GM12878 (cell line): Measurements from ENCODE around the gene DNAJB2. TPM values are rescaled to one million over a fixed set of nuclear protein-coding genes. Genes with fewer than 3 reads are reported as not detected.

Source experiments
- ASH2L ChIP-seq: fragments of 300-600, 200-600 bp; sonication (generic); IDR thresholded peaks from 2 replicates; pipeline ENCODE4 v1.6.1; 2017; ENCODE audit warnings: low read depth, mild to moderate bottlenecking, borderline replicate concordance
- BACH1 ChIP-seq: fragments of 450-650 bp; IDR thresholded peaks from 2 replicates; pipeline ENCODE4 v1.6.1; 2017; ENCODE audit warnings: mild to moderate bottlenecking, borderline replicate concordance
- CBX3 ChIP-seq: fragments of 200-600 bp; sonication (generic); IDR thresholded peaks from 2 replicates; pipeline ENCODE4 v1.6.1; 2016; ENCODE audit warnings: low read depth, borderline replicate concordance
- CREB1 ChIP-seq: IDR thresholded peaks from 2 replicates; pipeline ENCODE4 v1.6.1; 2012; ENCODE audit warnings: low read depth, mild to moderate bottlenecking, inconsistent platforms
- EGR1 ChIP-seq, 2 experiments: IDR thresholded peaks; 1 replicate in 1 of 2; 2 replicates in 1 of 2; pipeline ENCODE4 v1.6.1; 2011 to 2012; ENCODE audit warnings: low read depth in 2 of 2, low read length in 2 of 2, borderline replicate concordance in 1 of 2, mild to moderate bottlenecking in 1 of 2, moderate library complexity in 1 of 2
- IRF4 ChIP-seq: IDR thresholded peaks from 2 replicates; pipeline ENCODE4 v1.6.1; 2011; ENCODE audit warnings: low read depth, low read length
- JUND ChIP-seq: IDR thresholded peaks from 2 replicates; pipeline ENCODE4 v1.6.1; 2012; ENCODE audit warnings: low read depth, mild to moderate bottlenecking, low read length, improper control_type of control experiment, moderate library complexity
- MEF2A ChIP-seq: IDR thresholded peaks from 2 replicates; pipeline ENCODE4 v1.6.1; 2011; ENCODE audit warnings: low read depth, mild to moderate bottlenecking, low read length, moderate library complexity; ENCODE audit not compliant: insufficient read depth
- MTA3 ChIP-seq: IDR thresholded peaks from 2 replicates; pipeline ENCODE4 v1.6.1; 2012; ENCODE audit warnings: low read length, inconsistent platforms, borderline replicate concordance
- MXI1 ChIP-seq: fragments of 150-350 bp; IDR thresholded peaks from 2 replicates; pipeline ENCODE4 v1.6.1; 2011; ENCODE audit warnings: low read depth, mild to moderate bottlenecking, inconsistent platforms, low read length, improper control_type of control experiment
- NR2F1 ChIP-seq: fragments of 450-650 bp; conservative IDR thresholded peaks from 2 replicates; pipeline ENCODE4 v1.6.1; 2017; ENCODE audit warnings: mild to moderate bottlenecking
- RBBP5 ChIP-seq: fragments of 200-600 bp; sonication (generic); conservative IDR thresholded peaks from 2 replicates; pipeline ENCODE4 v1.6.1; 2016
- SIN3A ChIP-seq: IDR thresholded peaks from 2 replicates; pipeline ENCODE4 v1.6.1; 2012; ENCODE audit warnings: low read depth, low read length, improper control_type of control experiment
- SREBF1 ChIP-seq: IDR thresholded peaks from 2 replicates; pipeline ENCODE4 v1.6.1; 2012; ENCODE audit warnings: mild to moderate bottlenecking, low read length
- SREBF2 ChIP-seq: IDR thresholded peaks from 2 replicates; pipeline ENCODE4 v1.6.1; 2012; ENCODE audit warnings: mild to moderate bottlenecking, low read length
- ZNF384 ChIP-seq: IDR thresholded peaks from 2 replicates; pipeline ENCODE4 v1.6.1; 2012; ENCODE audit warnings: low read depth, mild to moderate bottlenecking, low read length, improper control_type of control experiment, borderline replicate concordance
- polyA plus RNA-seq, 11 experiments: library from polyadenylated mRNA; depleted of rRNA in 4 of 11; unstranded in 6 of 11; stranded (reverse) in 5 of 11; fragments of >200 nt; fragmentation: Nextera tagmentation in 4 of 11; fragmentation: Illumina TruSeq in 1 of 11; extraction: Ambion mirVana in 4 of 11; extraction: Trizol in 1 of 11; gene quantifications; 1 replicate in 1 of 11; 2 replicates in 10 of 11; pipeline versions ENCODE4 v1.2.1 to v1.2.3, GENCODE V29; 2011 to 2016; ENCODE audit warnings: inconsistent platforms in 2 of 11, missing spikeins in 2 of 11, low read depth in 1 of 11
- total RNA-seq, 4 experiments: library from RNA; depleted of rRNA in 3 of 4; stranded (reverse); fragments of >200 nt in 3 of 4; fragmentation: Illumina TruSeq in 1 of 4; extraction: Trizol in 1 of 4; gene quantifications; 2 replicates each; pipeline versions ENCODE4 v1.2.1 to v1.2.3, GENCODE V29; 2013 to 2021
- TF ChIP-seq, protein P1 (sequence below): fragments of 150-350 bp; IDR thresholded peaks from 2 replicates; pipeline ENCODE4 v1.6.1; 2016; ENCODE audit warnings: low read depth, low read length
- TF ChIP-seq, protein P2 (sequence below): IDR thresholded peaks from 2 replicates; pipeline ENCODE4 v1.6.1; 2012; ENCODE audit warnings: low read depth, low read length, improper control_type of control experiment
- TF ChIP-seq, protein P3 (sequence below): fragments of 450-650 bp; IDR thresholded peaks from 2 replicates; pipeline ENCODE4 v1.6.1; 2014; ENCODE audit warnings: mild to moderate bottlenecking
- TF ChIP-seq, protein P4 (sequence below): fragments of 450-650 bp; IDR thresholded peaks from 2 replicates; pipeline ENCODE4 v1.6.1; 2016; ENCODE audit warnings: mild to moderate bottlenecking
- TF ChIP-seq, protein P5 (sequence below): fragments of 450-650 bp; IDR thresholded peaks from 2 replicates; pipeline ENCODE4 v1.6.1; 2018; ENCODE audit warnings: mild to moderate bottlenecking, low read depth, moderate library complexity; ENCODE audit not compliant: partially characterized antibody

The DNAJB2 gene
- total and polyA plus RNA-seq, 10 of the 15 experiments (the other 5 are each of a cell fraction or from before 2014, with no cell fraction given), result 0.26 to 36.5 (median 12.5) TPM

DNA sequence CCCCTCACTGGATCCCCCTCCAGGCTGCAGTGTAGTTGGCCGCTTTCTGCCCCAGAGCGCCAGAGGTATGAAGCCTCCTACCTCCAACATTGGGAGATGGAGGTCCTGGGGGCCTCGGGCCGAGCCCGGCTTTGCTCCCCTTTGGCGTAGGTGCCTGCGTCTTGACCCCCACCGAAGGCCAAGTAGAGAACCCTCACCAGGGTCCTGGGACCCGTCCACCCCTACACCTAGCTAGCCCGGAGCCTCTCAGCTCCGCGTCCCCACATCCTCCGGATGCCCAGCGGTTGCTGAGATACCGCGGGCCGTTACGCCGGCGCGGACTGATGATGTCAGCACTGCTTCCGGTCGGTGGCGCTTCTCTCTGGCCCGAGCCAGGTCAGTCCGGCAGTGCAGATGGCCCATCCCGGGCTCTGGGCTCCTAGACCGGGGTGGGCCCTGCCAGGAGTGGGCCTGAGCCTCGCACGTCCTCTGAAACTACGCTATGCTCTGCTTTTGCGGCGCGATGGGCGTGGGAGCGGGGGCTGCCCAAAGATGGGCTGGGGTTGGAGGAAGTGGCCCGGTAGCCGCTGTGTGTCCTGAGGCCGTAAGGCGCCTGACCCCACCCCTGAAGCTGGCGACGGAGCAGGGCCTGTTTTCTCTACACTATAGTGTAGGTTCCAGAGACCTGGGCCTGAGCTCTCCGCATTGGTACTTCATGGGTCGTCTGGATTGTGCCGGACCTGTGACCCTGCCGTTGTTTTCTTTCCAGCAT is 33.8 kb upstream of the DNAJB2 start, which contains the start of the genes GLB1L and STK16 (continued):
- TF ChIP-seq, protein P1, sequence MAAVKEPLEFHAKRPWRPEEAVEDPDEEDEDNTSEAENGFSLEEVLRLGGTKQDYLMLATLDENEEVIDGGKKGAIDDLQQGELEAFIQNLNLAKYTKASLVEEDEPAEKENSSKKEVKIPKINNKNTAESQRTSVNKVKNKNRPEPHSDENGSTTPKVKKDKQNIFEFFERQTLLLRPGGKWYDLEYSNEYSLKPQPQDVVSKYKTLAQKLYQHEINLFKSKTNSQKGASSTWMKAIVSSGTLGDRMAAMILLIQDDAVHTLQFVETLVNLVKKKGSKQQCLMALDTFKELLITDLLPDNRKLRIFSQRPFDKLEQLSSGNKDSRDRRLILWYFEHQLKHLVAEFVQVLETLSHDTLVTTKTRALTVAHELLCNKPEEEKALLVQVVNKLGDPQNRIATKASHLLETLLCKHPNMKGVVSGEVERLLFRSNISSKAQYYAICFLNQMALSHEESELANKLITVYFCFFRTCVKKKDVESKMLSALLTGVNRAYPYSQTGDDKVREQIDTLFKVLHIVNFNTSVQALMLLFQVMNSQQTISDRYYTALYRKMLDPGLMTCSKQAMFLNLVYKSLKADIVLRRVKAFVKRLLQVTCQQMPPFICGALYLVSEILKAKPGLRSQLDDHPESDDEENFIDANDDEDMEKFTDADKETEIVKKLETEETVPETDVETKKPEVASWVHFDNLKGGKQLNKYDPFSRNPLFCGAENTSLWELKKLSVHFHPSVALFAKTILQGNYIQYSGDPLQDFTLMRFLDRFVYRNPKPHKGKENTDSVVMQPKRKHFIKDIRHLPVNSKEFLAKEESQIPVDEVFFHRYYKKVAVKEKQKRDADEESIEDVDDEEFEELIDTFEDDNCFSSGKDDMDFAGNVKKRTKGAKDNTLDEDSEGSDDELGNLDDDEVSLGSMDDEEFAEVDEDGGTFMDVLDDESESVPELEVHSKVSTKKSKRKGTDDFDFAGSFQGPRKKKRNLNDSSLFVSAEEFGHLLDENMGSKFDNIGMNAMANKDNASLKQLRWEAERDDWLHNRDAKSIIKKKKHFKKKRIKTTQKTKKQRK, result no peak
- TF ChIP-seq, protein P2, sequence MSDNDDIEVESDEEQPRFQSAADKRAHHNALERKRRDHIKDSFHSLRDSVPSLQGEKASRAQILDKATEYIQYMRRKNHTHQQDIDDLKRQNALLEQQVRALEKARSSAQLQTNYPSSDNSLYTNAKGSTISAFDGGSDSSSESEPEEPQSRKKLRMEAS, result 0 out of 2 replicates have a peak, but pooled peaks have one; percentile 18
- no peak for TF ChIP-seq CBX3
- TF ChIP-seq, protein P3, sequence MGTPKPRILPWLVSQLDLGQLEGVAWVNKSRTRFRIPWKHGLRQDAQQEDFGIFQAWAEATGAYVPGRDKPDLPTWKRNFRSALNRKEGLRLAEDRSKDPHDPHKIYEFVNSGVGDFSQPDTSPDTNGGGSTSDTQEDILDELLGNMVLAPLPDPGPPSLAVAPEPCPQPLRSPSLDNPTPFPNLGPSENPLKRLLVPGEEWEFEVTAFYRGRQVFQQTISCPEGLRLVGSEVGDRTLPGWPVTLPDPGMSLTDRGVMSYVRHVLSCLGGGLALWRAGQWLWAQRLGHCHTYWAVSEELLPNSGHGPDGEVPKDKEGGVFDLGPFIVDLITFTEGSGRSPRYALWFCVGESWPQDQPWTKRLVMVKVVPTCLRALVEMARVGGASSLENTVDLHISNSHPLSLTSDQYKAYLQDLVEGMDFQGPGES, result no peak
- TF ChIP-seq MEF2A, result no peak
- peak; percentile 76 for TF ChIP-seq MXI1
- TF ChIP-seq EGR1 (IDR thresholded peaks at IDR 0.05; ENCODE audit: borderline replicate concordance in 1 of 2, low read depth in 2 of 2, low read length in 2 of 2), result no peak
- TF ChIP-seq ASH2L, result no peak
- TF ChIP-seq SIN3A, result peak; percentile 96
- TF ChIP-seq JUND, result 0 out of 2 replicates have a peak, but pooled peaks have one; percentile 36
- no peak for TF ChIP-seq ZNF384
- TF ChIP-seq, protein P4, sequence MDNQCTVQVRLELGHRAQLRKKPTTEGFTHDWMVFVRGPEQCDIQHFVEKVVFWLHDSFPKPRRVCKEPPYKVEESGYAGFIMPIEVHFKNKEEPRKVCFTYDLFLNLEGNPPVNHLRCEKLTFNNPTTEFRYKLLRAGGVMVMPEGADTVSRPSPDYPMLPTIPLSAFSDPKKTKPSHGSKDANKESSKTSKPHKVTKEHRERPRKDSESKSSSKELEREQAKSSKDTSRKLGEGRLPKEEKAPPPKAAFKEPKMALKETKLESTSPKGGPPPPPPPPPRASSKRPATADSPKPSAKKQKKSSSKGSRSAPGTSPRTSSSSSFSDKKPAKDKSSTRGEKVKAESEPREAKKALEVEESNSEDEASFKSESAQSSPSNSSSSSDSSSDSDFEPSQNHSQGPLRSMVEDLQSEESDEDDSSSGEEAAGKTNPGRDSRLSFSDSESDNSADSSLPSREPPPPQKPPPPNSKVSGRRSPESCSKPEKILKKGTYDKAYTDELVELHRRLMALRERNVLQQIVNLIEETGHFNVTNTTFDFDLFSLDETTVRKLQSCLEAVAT, result peak; percentile 89
- TF ChIP-seq SREBF1, result no peak
- no peak for TF ChIP-seq SREBF2
- peak; percentile 97 for TF ChIP-seq CREB1
- no peak for TF ChIP-seq MTA3
- peak; percentile 61 for TF ChIP-seq BACH1
- TF ChIP-seq NR2F1, result peak; percentile 50
- TF ChIP-seq, protein P5, sequence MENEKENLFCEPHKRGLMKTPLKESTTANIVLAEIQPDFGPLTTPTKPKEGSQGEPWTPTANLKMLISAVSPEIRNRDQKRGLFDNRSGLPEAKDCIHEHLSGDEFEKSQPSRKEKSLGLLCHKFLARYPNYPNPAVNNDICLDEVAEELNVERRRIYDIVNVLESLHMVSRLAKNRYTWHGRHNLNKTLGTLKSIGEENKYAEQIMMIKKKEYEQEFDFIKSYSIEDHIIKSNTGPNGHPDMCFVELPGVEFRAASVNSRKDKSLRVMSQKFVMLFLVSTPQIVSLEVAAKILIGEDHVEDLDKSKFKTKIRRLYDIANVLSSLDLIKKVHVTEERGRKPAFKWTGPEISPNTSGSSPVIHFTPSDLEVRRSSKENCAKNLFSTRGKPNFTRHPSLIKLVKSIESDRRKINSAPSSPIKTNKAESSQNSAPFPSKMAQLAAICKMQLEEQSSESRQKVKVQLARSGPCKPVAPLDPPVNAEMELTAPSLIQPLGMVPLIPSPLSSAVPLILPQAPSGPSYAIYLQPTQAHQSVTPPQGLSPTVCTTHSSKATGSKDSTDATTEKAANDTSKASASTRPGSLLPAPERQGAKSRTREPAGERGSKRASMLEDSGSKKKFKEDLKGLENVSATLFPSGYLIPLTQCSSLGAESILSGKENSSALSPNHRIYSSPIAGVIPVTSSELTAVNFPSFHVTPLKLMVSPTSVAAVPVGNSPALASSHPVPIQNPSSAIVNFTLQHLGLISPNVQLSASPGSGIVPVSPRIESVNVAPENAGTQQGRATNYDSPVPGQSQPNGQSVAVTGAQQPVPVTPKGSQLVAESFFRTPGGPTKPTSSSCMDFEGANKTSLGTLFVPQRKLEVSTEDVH, result peak; percentile 57
- TF ChIP-seq RBBP5, result no peak
- TF ChIP-seq IRF4, result no peak
